SIG-M5 (cell line): ENCODE results near the gene TAPT1.

Experiments used
- DNase-seq: peaks from one replicate; lab custom pipeline; 2025; lab: John Stamatoyannopoulos, UW

Gene TAPT1

GRCh38 chr4:16225863-16226815 is at the start of gene TAPT1:
Gene TAPT1 (minus strand): TSS chr4:16226471. CDS start chr4:16226457, 14 bp downstream.
- DNase-seq, result no peak

GRCh38 chr4:16271411-16271810 is 45.1 kb upstream of the TAPT1 start:
- DNase-seq, result no peak

GRCh38 chr4:16270454-16271328 is 44.4 kb upstream of the TAPT1 start:
- peak; percentile 26 for DNase-seq

- peak; percentile 32 for DNase-seq
Observed at GRCh38 chr4:16269742-16270453, 43.6 kb upstream of the TAPT1 start.

- no peak for DNase-seq
Observed at GRCh38 chr4:16269240-16269639, 43.0 kb upstream of the TAPT1 start.

GRCh38 chr4:16268290-16268689 is 42.0 kb upstream of the TAPT1 start:
- DNase-seq, result no peak

DNA sequence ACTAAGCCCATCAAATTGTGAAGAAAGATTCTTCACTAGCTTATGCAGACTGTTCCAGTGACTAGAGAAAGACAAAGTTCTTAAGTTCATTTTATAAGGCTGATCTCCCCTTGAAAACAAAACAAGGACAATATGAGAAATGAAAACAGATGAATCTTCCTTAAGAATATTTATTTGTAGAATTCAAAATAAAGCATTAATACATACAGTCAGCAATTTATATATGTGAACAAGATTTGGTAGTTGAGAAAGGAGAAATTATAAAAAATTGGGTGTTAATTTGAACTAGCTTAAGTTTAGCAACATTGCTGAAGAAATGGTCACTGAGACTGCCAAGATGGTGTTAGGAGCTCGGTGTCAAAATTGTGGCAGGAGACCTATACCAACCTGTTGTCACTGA is 41.4 kb upstream of the TAPT1 start:
- no peak for DNase-seq

GRCh38 chr4:16265820-16266219 is 39.5 kb upstream of the TAPT1 start:
- DNase-seq, result no peak

DNA sequence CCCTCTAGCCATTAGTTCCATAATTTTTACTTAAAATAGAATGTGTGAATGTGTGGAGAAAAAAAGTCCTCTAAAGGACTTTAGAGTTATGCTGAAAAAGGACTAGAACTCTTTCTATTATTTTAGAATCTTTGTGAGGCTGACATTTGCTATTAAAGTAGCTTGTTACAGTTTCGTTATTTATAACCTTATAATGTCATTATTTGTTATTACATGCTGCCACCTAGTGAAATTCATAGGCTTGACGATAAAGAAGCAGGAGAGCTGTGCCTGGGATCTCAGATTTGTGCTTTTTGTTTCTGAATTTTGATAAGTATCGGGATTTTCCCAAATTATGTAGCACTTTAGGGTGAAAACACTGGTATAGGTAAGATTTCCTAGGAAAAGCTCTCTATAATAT is 38.5 kb upstream of the TAPT1 start:
- no peak for DNase-seq

- no peak for DNase-seq
Observed at GRCh38 chr4:16263056-16263455, 36.8 kb upstream of the TAPT1 start.

- no peak for DNase-seq
Observed at GRCh38 chr4:16262188-16262587, 35.9 kb upstream of the TAPT1 start.

DNA sequence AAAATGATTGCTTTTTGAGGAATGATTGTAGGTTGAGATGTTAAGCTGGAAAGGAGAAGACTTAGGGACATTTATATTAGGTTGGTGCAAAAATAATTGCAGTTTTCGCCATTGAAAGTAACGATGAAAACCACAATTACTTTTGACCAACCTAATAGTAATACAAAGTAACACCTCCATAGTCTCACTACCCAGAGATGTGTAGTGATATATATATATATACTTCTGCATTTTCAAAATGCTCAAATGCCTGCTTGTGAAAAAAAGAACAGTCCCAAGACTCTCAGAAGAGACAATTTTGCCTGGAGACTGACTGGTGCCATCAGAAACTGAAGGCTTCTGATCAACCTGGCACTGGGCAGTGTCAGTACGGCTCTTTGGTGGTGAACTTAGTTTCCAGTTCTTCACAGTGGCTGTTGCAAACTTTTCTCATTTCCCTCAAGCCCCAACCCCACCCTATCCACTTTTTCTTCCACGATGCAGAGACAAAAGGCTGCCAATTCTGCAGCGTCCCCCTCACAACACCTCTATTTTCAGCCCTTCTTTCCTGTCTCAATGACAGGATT is 35.1 kb upstream of the TAPT1 start:
- DNase-seq, result no peak

GRCh38 chr4:16259889-16260246 is 33.6 kb upstream of the TAPT1 start:
- DNase-seq, result no peak

DNA sequence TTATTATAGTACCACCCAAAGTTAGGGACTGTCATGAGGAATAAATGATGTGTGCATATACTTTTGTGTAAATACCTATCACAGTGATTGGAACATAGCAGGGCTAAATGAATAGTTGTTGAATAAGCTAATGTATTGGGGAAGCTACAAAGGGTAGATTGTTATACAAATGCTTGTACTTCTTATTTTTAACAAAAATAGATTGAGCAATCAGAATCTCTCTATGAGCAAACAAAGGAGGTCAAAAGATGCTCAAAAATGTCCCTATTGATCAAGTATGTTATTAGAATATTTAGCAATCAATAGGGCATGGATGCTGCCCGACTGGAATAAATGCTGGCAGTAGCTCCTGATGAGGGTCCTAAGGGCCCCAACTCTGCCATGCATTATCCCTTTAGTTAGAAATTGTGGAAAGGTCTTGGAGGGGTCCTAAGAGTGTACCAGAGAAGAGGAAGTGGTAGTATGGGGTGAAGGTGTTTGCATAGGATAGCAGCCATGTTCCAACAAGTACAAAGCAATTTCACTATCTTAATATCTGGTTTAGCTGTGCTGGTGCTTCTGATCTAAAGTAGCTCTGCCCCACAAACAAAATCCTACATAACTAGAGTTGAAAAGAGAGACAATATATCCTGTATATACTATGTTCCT is 33.1 kb upstream of the TAPT1 start:
- DNase-seq, result no peak

GRCh38 chr4:16257611-16258010 is 31.3 kb upstream of the TAPT1 start:
- no peak for DNase-seq

GRCh38 chr4:16256343-16256742 is 30.1 kb upstream of the TAPT1 start:
- DNase-seq, result no peak

DNA sequence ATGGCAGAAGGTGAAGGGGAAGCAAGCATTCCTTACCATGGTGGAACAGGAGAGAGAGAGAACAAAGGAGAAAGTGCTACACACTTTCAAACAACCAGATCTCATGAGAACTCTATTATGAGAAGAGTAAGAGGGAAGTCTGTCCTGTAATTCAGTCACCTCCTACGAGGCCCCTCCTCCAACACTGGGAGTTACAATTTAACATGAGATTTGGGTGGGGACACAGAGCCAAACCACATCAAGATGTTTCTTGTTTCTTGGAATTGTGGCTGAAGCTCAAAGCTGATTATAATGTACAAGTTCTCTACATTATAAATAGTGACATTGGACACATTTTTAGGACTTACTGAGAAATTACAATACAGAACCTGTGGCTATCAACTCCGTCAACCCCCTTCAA is 29.5 kb upstream of the TAPT1 start:
- no peak for DNase-seq

GRCh38 chr4:16253127-16253960 is 27.1 kb upstream of the TAPT1 start:
- DNase-seq, result no peak

- no peak for DNase-seq
Observed at GRCh38 chr4:16250661-16251365, 24.5 kb upstream of the TAPT1 start.

GRCh38 chr4:16248605-16249004 is 22.3 kb upstream of the TAPT1 start:
- no peak for DNase-seq
